WI38 (cell line): Measurements from ENCODE around the gene TOMM40L.

Experiments used
- H3K4me3 ChIP-seq: 2 replicates; pipeline ENCODE4 v1.5.1; 2011; ENCODE audit warnings: low read depth, mild to moderate bottlenecking, control low read depth, low read length
- CTCF ChIP-seq: IDR thresholded peaks from 2 replicates; pipeline ENCODE4 v1.5.1; 2012; ENCODE audit warnings: low read depth, mild to moderate bottlenecking, control low read depth, low read length

Gene TOMM40L

GRCh38 chr1:161225534-161226319 is at the start of gene TOMM40L:
Gene TOMM40L, plus strand, starts transcription at chr1:161226060. Its CDS starts 430 bp downstream, at chr1:161226490.
- peak within 1 kb of the TSS; percentile 75 for H3K4me3 ChIP-seq
- peak; percentile 55 for TF ChIP-seq CTCF

GRCh38 chr1:161176468-161177111 is 49.3 kb upstream of the TOMM40L start:
- no peak for TF ChIP-seq CTCF
- H3K4me3 ChIP-seq: peak overlapping the region; percentile 88

- H3K4me3 ChIP-seq: peak within 1 kb of the TSS; percentile 88
- no peak for TF ChIP-seq CTCF
Observed at GRCh38 chr1:161177112-161177935, 48.5 kb upstream of the TOMM40L start, which contains the start of gene B4GALT3. Gene B4GALT3, minus strand, starts transcription at chr1:161177507. Its CDS starts 1,447 bp downstream, at chr1:161176060.

- H3K4me3 ChIP-seq: no peak overlapping the region
Observed at GRCh38 chr1:161177936-161178244, 48.0 kb upstream of the TOMM40L start.

GRCh38 chr1:161179698-161180097 is 46.2 kb upstream of the TOMM40L start:
- no peak overlapping the region for H3K4me3 ChIP-seq
- no peak for TF ChIP-seq CTCF

More at GRCh38 chr1:161177936-161178244, 48.0 kb upstream of the TOMM40L start:
- TF ChIP-seq CTCF: no peak

GRCh38 chr1:161180639-161181038 is 45.2 kb upstream of the TOMM40L start:
- H3K4me3 ChIP-seq: no peak overlapping the region
- TF ChIP-seq CTCF: no peak
